ENCODE data around the gene SDCCAG8.

GRCh38 chr1:243514927-243515326 lies 259.1 kb downstream of the SDCCAG8 start:
- TF ChIP-seq CTCF (IDR thresholded peaks at IDR 0.05) (no peak), POLR2A (IDR thresholded peaks at IDR 0.05) (no peak), POLR2AphosphoS5 (IDR thresholded peaks at IDR 0.05) (no peak)
